NCI-H82 treated with DMSO at 0.1 percent for 48 hours (cell line): ENCODE results near the gene ADGRB3.

Experiments used
- DNase-seq: peaks from one replicate; lab custom pipeline; 2025; ENCODE audit not compliant: unreplicated experiment; lab: John Stamatoyannopoulos, UW

ADGRB3 gene

GRCh38 chr6:68697394-68697793, 62.3 kb downstream of the ADGRB3 start:
- no peak for DNase-seq

DNA sequence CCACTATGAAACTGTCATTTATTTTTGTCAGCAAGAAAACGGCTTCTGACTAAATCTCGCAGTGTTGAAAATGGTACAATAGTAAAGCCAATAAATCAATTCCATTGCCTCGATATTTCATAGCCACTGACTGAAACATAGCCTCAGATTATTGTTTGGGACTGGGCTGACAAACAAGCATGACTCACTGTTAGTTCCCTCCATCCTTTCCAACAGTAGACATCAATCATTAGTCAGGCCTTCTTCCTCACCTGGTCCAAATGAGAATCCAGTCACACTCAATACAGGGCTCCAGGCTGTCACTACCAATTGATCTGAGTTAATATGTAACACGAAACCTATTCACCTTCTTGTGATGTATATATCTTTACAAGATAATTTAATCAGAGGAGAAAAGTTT, 66.1 kb downstream of the ADGRB3 start:
- DNase-seq = no peak

- no peak for DNase-seq
Measured at GRCh38 chr6:68704485-68704884, 69.4 kb downstream of the ADGRB3 start.

- DNase-seq = no peak
Measured at GRCh38 chr6:68709091-68709490, 74.0 kb downstream of the ADGRB3 start.

DNA sequence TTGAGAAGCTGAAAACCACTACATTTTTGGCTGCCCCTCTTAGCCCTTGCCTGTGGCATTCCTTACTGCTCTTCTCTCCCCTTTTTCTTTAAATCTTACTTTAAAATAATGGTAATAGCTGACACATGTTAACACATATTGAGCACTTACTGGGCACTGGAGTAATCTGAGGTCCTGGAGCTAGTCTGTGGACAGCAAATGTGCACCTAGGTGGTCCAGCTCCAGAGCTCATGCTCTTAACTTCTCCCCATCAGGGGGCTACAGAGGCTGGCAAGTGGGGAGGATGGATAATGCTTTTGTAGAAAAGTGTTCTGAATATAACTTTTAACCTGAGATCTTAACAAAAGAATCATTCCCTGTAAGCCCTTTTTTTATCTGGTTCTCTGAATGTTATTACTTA, 74.8 kb downstream of the ADGRB3 start:
- DNase-seq = no peak

DNA sequence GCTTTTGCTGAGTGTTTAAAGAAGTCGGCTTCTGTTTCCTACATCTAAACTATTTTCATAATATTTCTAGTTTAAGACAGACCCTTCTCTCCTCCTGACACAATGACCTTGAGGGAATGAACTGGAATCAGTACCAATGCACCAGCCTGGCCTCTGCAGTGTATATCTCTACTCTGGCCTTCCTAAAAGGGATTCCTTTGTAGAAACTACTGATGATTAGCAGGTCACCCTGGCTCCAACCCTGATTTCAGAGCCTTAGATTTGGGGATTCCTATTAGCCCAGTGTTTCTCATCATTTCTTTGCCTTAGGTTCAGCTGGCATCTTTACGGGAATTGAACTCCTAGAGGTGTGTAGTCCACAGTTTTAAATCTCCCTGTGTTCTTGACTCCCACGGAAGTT, 75.4 kb downstream of the ADGRB3 start:
- no peak for DNase-seq

- no peak for DNase-seq
Measured at GRCh38 chr6:68710916-68711315, 75.8 kb downstream of the ADGRB3 start.

DNA sequence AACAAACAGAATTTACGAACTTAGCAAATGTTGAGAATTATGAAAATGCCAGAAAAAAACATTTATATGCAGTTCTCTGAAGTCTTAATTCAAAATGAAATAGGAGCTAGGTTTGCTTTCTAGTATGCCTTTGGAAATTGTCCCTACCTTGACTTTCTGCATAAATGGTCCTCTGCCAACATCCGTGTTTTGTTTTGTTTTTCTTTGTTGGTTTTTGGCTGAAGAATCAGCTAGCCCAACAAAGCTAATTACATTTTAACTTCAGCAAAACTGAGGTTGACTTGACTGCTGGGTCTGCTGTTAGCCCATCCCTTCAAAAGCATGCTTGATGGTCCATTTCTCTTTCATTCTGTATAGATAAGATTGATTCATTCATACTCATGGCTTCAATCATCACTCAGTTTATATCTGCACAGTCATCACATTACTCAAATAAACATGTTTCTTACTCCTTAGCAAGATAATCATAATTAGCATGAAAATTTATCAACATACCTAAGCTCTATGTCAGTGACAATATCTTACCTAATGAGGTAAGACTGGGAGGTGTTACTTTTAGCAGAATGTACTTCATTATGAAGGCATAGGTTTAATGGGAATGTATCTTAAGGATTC, 76.4 kb downstream of the ADGRB3 start:
- DNase-seq = no peak

- no peak for DNase-seq
Measured at GRCh38 chr6:68716620-68717019, 81.5 kb downstream of the ADGRB3 start.

DNA sequence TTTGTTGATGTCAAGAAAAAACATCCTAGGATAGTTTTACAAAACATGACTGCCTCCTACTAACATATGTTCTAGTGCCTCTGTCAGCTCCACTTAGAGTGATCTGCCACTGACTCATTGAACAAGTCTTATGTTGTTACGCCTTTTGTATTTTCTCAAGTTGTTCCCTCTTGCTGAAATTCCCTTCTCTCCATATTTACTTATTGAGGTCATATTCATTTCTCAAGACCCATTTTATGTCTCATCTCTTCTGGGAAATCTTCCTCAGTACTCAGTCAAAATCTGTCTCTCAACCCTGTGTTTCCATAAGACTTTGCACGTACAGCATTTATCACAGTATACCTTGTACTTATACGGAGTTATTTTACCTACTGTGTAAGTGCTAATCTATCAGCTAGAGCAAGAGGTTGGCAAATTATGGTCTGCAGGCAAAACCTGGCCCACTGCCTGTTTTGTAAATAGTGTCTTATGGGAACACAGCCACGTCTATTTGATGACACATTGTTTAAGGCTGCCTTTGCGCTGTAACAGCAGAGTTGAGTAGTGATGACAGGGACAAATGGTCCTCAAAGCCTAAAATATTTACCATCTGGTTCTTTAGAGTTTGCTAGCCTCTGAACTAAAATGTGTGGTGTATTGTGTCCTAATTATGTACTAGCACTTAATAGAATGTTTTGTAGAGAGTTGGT, 83.4 kb downstream of the ADGRB3 start:
- no peak for DNase-seq

GRCh38 chr6:68719761-68720160, 84.7 kb downstream of the ADGRB3 start:
- DNase-seq = no peak

DNA sequence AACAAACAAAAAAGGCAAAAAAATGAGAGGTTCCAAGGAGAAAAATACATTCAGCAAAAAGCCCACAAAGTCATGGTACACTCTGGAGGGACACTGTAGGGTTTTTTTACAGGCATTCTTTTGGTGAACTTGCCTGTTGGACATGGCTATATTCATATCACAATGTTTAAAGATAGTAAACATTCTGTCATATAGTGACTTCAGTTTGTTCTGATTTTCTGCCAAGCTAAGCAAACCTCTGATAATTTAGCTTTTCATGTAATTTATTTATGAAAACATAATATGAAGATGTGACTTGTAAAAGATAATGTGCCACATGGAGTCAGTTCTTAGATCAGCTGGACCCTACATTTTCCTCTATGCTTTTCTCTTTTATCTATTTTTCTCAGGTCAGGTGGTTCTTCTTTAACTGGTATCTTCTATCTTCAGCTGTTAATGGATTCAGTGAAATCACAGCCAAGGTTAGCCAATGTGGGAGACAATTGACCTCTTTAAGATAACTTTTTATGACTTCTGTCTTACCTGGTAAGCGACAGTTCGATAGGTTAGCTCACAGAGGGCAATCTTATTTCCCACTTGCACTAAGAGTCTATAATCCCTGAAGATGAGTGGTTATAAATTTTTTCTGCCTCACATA, 87.9 kb downstream of the ADGRB3 start:
- no peak for DNase-seq

DNA sequence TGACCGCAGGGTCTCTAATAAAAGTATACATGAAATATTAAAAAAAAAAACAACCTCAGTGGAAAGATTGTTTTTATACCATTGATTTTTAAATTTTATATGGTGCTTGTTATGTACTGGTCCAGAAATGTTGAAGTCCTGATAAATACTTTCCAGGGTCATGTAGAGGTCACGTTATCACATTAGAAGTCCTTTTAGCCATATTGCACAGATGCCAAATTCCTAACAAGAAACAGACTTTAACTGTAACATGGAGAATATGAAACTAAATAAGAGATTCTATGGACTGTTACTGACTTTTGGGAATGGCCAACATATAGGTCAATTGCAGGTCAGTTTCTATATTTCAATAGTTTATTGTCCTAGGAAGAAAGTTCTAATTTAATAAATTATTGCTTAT, 89.0 kb downstream of the ADGRB3 start:
- no peak for DNase-seq

DNA sequence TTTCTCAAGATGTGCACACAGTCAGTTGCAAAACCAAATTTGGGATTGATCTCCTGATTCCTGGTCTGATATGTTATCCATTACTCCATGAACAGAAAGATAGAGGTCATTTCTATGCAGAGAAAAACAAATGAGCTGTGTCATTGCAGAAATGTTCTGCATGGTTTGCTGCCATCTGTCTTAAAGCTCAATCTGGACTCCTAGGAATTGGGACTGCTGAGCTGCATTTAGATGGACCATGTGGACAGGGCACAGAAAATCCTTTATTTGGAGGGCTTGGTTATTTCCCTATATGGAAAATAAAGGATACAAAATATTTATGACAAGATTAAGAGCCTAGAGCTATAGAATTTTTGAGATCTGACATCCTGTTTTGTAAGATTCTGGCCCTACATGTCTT, 91.3 kb downstream of the ADGRB3 start:
- peak; percentile 51 for DNase-seq

DNA sequence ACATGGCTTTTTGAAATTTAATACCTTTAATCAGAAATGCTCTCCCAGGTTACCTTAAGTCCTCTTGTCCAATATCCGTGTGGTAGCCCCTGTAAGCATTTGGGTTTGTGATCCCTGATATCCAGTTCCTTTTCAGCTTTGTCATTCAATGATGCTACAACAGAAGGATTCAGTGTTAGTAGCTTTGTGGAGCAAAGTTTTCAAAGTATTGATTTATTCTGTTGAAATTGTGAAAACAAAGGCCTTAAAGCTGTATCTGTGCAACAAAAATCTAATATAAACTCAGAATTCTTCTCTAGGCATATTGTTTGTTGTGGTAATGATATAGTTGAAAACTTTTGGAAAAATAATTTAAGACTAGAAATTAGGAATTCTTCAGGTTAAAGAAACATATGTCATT, 91.9 kb downstream of the ADGRB3 start:
- DNase-seq = peak; percentile 17

GRCh38 chr6:68727699-68728098, 92.6 kb downstream of the ADGRB3 start:
- DNase-seq = no peak

GRCh38 chr6:68728159-68728979, 93.3 kb downstream of the ADGRB3 start:
- DNase-seq = no peak

DNA sequence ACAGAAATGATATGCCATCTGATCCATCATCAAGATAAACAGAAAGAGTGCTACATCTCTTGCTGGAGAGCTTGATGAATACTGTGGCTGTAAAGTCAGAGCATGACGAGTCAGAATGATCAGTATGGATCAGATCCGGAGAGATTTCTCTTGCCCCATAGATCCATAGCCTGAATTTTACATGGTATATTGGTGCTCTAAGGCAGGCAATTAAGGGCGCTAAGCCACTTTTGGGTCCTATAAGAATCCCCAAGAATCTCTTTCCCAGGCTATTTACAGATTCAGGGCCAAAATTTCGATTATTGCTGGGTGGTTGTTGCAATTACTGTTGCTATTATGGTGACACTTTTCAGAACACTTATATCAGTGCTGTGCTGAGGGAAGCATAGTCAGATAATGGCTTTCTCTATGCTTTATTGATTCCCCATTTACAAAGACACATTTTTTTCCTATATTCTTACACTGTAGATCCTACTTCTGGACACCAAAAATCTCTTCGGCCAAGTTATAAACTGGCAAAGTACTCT, 94.4 kb downstream of the ADGRB3 start:
- no peak for DNase-seq

DNA sequence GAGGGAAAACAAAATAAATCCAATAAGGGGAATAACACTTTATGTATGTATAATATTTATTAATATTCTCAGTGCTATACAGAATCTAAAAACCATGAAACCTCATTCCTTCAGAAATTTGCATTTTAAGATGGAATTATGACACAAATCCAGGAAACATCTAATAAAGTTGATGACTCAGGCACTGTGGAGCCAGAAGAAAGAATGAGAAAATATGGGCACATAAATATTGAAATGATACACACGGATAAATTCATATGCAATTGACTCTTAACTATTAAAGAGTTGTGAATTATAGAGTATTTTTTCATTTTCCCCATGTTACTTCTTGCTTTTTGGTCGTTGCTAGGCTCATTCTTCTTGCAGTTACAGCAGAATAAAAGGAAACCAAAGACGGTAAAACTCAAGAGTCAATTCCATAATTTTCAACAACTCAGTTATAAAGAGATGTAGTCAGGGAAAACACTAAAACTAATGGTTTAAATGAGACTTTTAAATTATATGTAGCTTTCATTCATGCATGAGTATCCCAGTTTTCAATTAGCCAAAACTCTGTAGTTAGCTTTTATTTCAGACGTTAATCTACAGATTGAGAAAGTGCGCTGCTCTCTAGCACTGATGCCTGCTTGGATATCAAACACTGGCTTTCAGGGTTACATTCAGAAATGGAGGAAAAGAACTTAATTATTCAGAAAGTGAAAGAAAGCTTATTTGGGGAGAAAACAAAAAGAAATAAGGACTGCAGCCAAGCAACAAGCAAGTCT, 95.4 kb downstream of the ADGRB3 start:
- no peak for DNase-seq

GRCh38 chr6:68732423-68732822, 97.3 kb downstream of the ADGRB3 start:
- no peak for DNase-seq

GRCh38 chr6:68735866-68736265, 100.8 kb downstream of the ADGRB3 start:
- no peak for DNase-seq
